HepG2 (cell line): ENCODE measurements around the gene CYSTM1. TPM values are rescaled to one million over a fixed set of nuclear protein-coding genes. Genes with fewer than 3 reads are reported as not detected.

Experiments used
- FOXA1 ChIP-seq, 2 experiments: fragments of 450-650 bp in 1 of 2; sonication (generic) in 1 of 2; formaldehyde crosslinking in 1 of 2; IDR thresholded peaks; 2 replicates each; pipeline versions ENCODE4 v1.4.0 to v1.6.1; 2016 to 2020; ENCODE audit warnings: missing genetic modification reagents in 1 of 2
- HHEX ChIP-seq: IDR thresholded peaks from 2 replicates; pipeline ENCODE4 v1.6.1; 2016; ENCODE audit warnings: control low read depth
- HNRNPK ChIP-seq: fragments of 200-400 bp; formaldehyde crosslinking; IDR thresholded peaks from 2 replicates; pipeline ENCODE4 v1.6.1; 2018; ENCODE audit warnings: low read length, low read depth, moderate library complexity, mild to moderate bottlenecking; ENCODE audit not compliant: poor library complexity, severe bottlenecking
- IRF2 ChIP-seq: IDR thresholded peaks from 2 replicates; pipeline ENCODE4 v1.6.1; 2018; ENCODE audit warnings: missing genetic modification reagents, missing compliant biosample characterization
- KLF9 ChIP-seq: IDR thresholded peaks from 2 replicates; pipeline ENCODE4 v1.6.1; 2016; ENCODE audit warnings: low read depth
- NR2C2 ChIP-seq: sonication (generic); formaldehyde crosslinking; IDR thresholded peaks from 2 replicates; pipeline ENCODE4 v1.4.0; 2020; ENCODE audit warnings: missing genetic modification reagents, mild to moderate bottlenecking, moderate library complexity, borderline replicate concordance
- SALL2 ChIP-seq: sonication (generic); formaldehyde crosslinking; IDR thresholded peaks from 2 replicates; pipeline ENCODE4 v1.8.1; 2023; ENCODE audit warnings: mild to moderate bottlenecking, missing genetic modification reagents, inconsistent platforms
- SETDB1 ChIP-seq: sonication (generic); formaldehyde crosslinking; IDR thresholded peaks from 2 replicates; pipeline ENCODE4 v1.5.1; 2020; ENCODE audit warnings: missing genetic modification reagents, mild to moderate bottlenecking, borderline replicate concordance
- STAT5B ChIP-seq: sonication (generic); formaldehyde crosslinking; IDR thresholded peaks from 2 replicates; pipeline ENCODE4 v1.4.0; 2020; ENCODE audit warnings: missing genetic modification reagents
- TOPORS ChIP-seq: sonication (generic); formaldehyde crosslinking; IDR thresholded peaks from 2 replicates; pipeline ENCODE4 v1.8.0; 2023; ENCODE audit warnings: mild to moderate bottlenecking, missing genetic modification reagents
- ZBTB1 ChIP-seq: sonication (generic); formaldehyde crosslinking; IDR thresholded peaks from 2 replicates; pipeline ENCODE4 v1.4.0; 2020; ENCODE audit warnings: missing genetic modification reagents, borderline replicate concordance
- ZFYVE20 ChIP-seq: sonication (generic); formaldehyde crosslinking; IDR thresholded peaks from 2 replicates; pipeline ENCODE4 v1.8.0; 2023; ENCODE audit warnings: low read depth, mild to moderate bottlenecking, moderate library complexity, missing genetic modification reagents, borderline replicate concordance
- ZNF235 ChIP-seq: sonication (generic); formaldehyde crosslinking; IDR thresholded peaks from 2 replicates; pipeline ENCODE4 v1.8.1; 2023; ENCODE audit warnings: mild to moderate bottlenecking, missing genetic modification reagents, borderline replicate concordance
- ZNF331 ChIP-seq: sonication (generic); formaldehyde crosslinking; IDR thresholded peaks from 2 replicates; pipeline ENCODE4 v1.4.0; 2020; ENCODE audit warnings: missing genetic modification reagents
- ZNF557 ChIP-seq: sonication (generic); formaldehyde crosslinking; IDR thresholded peaks from 2 replicates; pipeline ENCODE4 v1.4.0; 2020; ENCODE audit warnings: missing genetic modification reagents
- ZNF558 ChIP-seq: sonication (generic); formaldehyde crosslinking; IDR thresholded peaks from 2 replicates; pipeline ENCODE4 v1.9.0; 2022; ENCODE audit warnings: mild to moderate bottlenecking, missing genetic modification reagents, borderline replicate concordance
- ZNF703 ChIP-seq: sonication (generic); formaldehyde crosslinking; IDR thresholded peaks from 2 replicates; pipeline ENCODE4 v1.5.1; 2020; ENCODE audit warnings: missing genetic modification reagents, mild to moderate bottlenecking, moderate library complexity, borderline replicate concordance
- polyA plus RNA-seq, 8 experiments: library from polyadenylated mRNA; depleted of rRNA in 3 of 8; stranded (reverse) in 7 of 8; unstranded in 1 of 8; fragments of >200 nt; fragmentation: Illumina TruSeq in 4 of 8; extraction: Trizol in 4 of 8; gene quantifications; 2 replicates each; pipeline versions ENCODE4 v1.2.1 to v1.2.3, GENCODE V29; 2011 to 2016; ENCODE audit warnings: low read depth in 4 of 8, missing spikeins in 1 of 8, mixed read lengths in 1 of 8; ENCODE audit not compliant: insufficient read depth in 1 of 8
- total RNA-seq, 5 experiments: library from RNA; depleted of rRNA; stranded (reverse); fragments of >200 nt; fragmentation: Illumina TruSeq; extraction: Trizol; gene quantifications; 2 replicates each; pipeline ENCODE4 v1.2.3, GENCODE V29; 2016; ENCODE audit warnings: low read depth in 1 of 5
- TF ChIP-seq, protein P1 (sequence below): sonication (generic); formaldehyde crosslinking; IDR thresholded peaks from 2 replicates; pipeline ENCODE4 v1.8.0; 2022; ENCODE audit warnings: missing genetic modification reagents, mild to moderate bottlenecking, inconsistent platforms, borderline replicate concordance
- TF ChIP-seq, protein P2 (sequence below): IDR thresholded peaks from 2 replicates; pipeline ENCODE4 v1.6.1; 2016; ENCODE audit warnings: low read depth, control low read depth
- TF ChIP-seq, protein P3 (sequence below): sonication (generic); formaldehyde crosslinking; IDR thresholded peaks from 2 replicates; pipeline ENCODE4 v1.9.0; 2021; ENCODE audit warnings: missing genetic modification reagents, borderline replicate concordance
- TF ChIP-seq, protein P4 (sequence below): sonication (generic); formaldehyde crosslinking; IDR thresholded peaks from 2 replicates; pipeline ENCODE4 v1.5.1; 2020; ENCODE audit warnings: mild to moderate bottlenecking, missing genetic modification reagents, moderate library complexity

Gene CYSTM1
- total and polyA plus RNA-seq, 2 of the 13 experiments (the other 11 are each of a cell fraction or from before 2014, with no cell fraction given): 40.0 to 73.4 TPM

DNA sequence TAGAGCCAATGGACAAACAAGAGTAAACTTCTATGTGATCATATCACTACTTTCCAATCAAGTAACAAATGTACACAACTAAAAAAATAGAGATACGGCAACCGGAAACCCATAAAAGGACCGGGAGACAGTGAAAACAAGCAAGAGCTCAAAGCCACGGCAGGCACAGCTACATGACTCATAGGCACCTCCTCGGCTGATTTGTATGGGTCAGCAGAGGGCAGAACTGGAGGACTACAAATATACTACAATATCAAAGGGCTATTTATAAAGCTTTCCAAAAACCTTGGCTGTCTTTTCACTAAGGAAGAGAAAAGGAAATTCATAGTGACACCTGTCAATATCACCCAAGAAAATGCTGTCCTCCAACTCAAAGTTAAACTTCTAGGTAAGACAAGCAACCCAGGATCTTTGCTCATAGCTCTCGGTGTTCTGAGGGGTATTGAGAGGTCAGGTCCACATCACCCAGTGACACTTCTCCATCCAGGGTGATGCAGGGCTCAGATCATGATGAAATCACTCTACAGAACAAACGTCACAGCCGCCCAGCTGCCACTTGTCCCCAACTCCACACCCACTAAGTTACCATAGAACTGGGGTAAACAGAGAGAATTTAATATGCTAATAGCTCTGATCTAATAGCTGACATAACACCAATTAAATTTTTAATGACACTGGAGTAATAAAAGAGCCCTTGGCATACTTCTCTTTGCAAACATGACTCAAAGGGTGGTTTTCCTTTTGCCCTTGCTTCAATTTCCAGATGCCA is 86.6 kb downstream of the CYSTM1 start (continued):
- TF ChIP-seq ZFYVE20 (CRISPR knock-in tag) (no peak), TOPORS (CRISPR knock-in tag) (no peak), FOXA1 (IDR thresholded peaks at IDR 0.05) (0 out of 2 replicates have a peak, but pooled peaks have one; percentile 6), FOXA1 (CRISPR knock-in tag; IDR thresholded peaks at IDR 0.05) (peak; percentile 41; the same call in 1 of the 2 replicates), ZNF703 (CRISPR knock-in tag) (no peak), ZNF331 (no peak), STAT5B (CRISPR knock-in tag) (no peak), KLF9 (no peak), ZNF557 (no peak), ZNF558 (CRISPR knock-in tag) (no peak), ZBTB1 (CRISPR knock-in tag) (no peak), ZNF235 (no peak), HHEX (CRISPR knock-in tag) (no peak), SETDB1 (CRISPR knock-in tag) (no peak), IRF2 (CRISPR knock-in tag) (peak; percentile 13; the same call in 1 of the 2 replicates), SALL2 (CRISPR knock-in tag) (no peak), HNRNPK (no peak), NR2C2 (CRISPR knock-in tag) (no peak)
- TF ChIP-seq, protein P1, sequence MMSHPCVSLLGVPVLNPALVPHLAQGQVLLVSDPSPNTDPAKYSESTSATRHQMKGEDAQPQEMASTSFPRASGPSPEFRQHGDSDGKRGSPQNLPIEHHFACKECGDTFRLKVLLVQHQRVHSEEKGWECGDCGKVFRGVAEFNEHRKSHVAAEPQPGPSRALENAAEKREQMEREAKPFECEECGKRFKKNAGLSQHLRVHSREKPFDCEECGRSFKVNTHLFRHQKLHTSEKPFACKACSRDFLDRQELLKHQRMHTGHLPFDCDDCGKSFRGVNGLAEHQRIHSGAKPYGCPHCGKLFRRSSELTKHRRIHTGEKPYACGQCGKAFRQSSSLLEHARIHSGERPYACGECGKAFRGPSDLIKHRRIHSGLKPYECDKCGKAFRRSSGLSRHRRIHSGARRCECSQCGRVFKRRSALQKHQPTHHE (CRISPR knock-in tag): no peak
- TF ChIP-seq, protein P2, sequence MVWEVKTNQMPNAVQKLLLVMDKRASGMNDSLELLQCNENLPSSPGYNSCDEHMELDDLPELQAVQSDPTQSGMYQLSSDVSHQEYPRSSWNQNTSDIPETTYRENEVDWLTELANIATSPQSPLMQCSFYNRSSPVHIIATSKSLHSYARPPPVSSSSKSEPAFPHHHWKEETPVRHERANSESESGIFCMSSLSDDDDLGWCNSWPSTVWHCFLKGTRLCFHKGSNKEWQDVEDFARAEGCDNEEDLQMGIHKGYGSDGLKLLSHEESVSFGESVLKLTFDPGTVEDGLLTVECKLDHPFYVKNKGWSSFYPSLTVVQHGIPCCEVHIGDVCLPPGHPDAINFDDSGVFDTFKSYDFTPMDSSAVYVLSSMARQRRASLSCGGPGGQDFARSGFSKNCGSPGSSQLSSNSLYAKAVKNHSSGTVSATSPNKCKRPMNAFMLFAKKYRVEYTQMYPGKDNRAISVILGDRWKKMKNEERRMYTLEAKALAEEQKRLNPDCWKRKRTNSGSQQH (CRISPR knock-in tag): no peak
- TF ChIP-seq, protein P3, sequence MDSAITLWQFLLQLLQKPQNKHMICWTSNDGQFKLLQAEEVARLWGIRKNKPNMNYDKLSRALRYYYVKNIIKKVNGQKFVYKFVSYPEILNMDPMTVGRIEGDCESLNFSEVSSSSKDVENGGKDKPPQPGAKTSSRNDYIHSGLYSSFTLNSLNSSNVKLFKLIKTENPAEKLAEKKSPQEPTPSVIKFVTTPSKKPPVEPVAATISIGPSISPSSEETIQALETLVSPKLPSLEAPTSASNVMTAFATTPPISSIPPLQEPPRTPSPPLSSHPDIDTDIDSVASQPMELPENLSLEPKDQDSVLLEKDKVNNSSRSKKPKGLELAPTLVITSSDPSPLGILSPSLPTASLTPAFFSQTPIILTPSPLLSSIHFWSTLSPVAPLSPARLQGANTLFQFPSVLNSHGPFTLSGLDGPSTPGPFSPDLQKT: no peak
- TF ChIP-seq, protein P4, sequence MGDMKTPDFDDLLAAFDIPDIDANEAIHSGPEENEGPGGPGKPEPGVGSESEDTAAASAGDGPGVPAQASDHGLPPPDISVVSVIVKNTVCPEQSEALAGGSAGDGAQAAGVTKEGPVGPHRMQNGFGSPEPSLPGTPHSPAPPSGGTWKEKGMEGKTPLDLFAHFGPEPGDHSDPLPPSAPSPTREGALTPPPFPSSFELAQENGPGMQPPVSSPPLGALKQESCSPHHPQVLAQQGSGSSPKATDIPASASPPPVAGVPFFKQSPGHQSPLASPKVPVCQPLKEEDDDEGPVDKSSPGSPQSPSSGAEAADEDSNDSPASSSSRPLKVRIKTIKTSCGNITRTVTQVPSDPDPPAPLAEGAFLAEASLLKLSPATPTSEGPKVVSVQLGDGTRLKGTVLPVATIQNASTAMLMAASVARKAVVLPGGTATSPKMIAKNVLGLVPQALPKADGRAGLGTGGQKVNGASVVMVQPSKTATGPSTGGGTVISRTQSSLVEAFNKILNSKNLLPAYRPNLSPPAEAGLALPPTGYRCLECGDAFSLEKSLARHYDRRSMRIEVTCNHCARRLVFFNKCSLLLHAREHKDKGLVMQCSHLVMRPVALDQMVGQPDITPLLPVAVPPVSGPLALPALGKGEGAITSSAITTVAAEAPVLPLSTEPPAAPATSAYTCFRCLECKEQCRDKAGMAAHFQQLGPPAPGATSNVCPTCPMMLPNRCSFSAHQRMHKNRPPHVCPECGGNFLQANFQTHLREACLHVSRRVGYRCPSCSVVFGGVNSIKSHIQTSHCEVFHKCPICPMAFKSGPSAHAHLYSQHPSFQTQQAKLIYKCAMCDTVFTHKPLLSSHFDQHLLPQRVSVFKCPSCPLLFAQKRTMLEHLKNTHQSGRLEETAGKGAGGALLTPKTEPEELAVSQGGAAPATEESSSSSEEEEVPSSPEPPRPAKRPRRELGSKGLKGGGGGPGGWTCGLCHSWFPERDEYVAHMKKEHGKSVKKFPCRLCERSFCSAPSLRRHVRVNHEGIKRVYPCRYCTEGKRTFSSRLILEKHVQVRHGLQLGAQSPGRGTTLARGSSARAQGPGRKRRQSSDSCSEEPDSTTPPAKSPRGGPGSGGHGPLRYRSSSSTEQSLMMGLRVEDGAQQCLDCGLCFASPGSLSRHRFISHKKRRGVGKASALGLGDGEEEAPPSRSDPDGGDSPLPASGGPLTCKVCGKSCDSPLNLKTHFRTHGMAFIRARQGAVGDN (CRISPR knock-in tag): no peak
